Measurements from ENCODE around the gene IRGQ. TPM values are rescaled to one million over a fixed set of nuclear protein-coding genes. Genes with fewer than 3 reads are reported as not detected.
"Not testable (repeated sequence)": the region's sequence is repeated elsewhere in the genome, so short reads cannot be mapped to it uniquely, and the experiment has no call there.

IRGQ gene
- total RNA-seq, 1 donor from 2014 or later: 48.6 TPM

DNA sequence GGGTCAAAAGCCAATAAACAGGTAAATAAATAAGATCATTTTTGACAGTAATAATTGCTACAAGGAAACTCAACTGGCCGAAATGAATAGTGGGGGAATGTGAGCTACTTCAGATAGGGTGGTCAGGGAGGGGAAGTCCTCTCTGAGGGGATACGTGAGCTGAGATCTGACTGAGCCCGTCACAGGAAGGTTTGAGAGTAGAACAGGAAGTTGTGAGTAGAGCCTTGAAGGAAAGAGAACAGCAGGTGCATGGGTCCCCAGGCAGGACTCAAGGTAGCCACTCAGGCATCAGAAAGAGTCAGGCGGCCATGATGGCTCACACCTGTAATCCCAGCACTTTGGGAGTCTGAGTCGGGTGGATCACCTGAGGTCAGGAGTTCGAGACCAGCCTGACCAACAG is 6.3 kb downstream of the IRGQ start:
- no peaks in the 10 kb centered on the region for H3K9me3 Mint-ChIP-seq (ENCODE audit: unreplicated experiment)
- TF ChIP-seq, protein P1, sequence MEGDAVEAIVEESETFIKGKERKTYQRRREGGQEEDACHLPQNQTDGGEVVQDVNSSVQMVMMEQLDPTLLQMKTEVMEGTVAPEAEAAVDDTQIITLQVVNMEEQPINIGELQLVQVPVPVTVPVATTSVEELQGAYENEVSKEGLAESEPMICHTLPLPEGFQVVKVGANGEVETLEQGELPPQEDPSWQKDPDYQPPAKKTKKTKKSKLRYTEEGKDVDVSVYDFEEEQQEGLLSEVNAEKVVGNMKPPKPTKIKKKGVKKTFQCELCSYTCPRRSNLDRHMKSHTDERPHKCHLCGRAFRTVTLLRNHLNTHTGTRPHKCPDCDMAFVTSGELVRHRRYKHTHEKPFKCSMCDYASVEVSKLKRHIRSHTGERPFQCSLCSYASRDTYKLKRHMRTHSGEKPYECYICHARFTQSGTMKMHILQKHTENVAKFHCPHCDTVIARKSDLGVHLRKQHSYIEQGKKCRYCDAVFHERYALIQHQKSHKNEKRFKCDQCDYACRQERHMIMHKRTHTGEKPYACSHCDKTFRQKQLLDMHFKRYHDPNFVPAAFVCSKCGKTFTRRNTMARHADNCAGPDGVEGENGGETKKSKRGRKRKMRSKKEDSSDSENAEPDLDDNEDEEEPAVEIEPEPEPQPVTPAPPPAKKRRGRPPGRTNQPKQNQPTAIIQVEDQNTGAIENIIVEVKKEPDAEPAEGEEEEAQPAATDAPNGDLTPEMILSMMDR (IDR thresholded peaks at IDR 0.05; ENCODE audit: unreplicated experiment): no peak
- H3K4me1 Mint-ChIP-seq (ENCODE audit: unreplicated experiment): peaks cover 10% of the 10 kb centered on the region
- H3K4me3 Mint-ChIP-seq (ENCODE audit: unreplicated experiment): peak overlapping the region; percentile 58
- peaks cover 29% of the 10 kb centered on the region for H3K36me3 Mint-ChIP-seq (ENCODE audit: low read depth, unreplicated experiment)
- peaks cover 11% of the 10 kb centered on the region for H3K27me3 Mint-ChIP-seq (ENCODE audit: unreplicated experiment)
- no peak overlapping the region for H3K27ac Mint-ChIP-seq (ENCODE audit: unreplicated experiment)
- DNase-seq (ENCODE audit: low spot score): no peak

DNA sequence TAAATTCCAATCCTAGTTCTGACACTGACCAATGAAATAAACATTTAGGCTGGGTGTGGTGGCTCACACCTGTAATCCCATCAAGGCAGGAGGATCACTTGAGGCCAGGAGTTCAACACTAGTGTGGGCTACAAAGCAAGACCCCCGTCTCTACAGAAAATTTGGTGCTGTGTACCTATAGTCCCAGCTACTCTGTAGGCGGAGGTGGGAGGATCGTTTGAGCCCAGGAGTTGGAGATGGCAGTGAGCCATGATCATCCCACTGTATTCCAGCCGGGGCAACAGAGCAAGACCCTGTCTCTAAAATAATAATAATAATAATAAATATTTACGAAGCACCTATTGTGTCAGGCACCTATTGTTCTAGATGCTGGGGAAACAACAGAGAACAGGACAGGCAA is 6.7 kb downstream of the IRGQ start:
- TF ChIP-seq, protein P1 (IDR thresholded peaks at IDR 0.05; ENCODE audit: unreplicated experiment): no peak
- H3K4me3 Mint-ChIP-seq (ENCODE audit: unreplicated experiment): no peak overlapping the region
- H3K4me1 Mint-ChIP-seq (ENCODE audit: unreplicated experiment): peaks cover 10% of the 10 kb centered on the region
- no peak for DNase-seq (ENCODE audit: low spot score)
- peaks cover 29% of the 10 kb centered on the region for H3K36me3 Mint-ChIP-seq (ENCODE audit: low read depth, unreplicated experiment)
- H3K27ac Mint-ChIP-seq (ENCODE audit: unreplicated experiment): no peak overlapping the region
- H3K27me3 Mint-ChIP-seq (ENCODE audit: unreplicated experiment): peaks cover 12% of the 10 kb centered on the region
- no peaks in the 10 kb centered on the region for H3K9me3 Mint-ChIP-seq (ENCODE audit: unreplicated experiment)

DNA sequence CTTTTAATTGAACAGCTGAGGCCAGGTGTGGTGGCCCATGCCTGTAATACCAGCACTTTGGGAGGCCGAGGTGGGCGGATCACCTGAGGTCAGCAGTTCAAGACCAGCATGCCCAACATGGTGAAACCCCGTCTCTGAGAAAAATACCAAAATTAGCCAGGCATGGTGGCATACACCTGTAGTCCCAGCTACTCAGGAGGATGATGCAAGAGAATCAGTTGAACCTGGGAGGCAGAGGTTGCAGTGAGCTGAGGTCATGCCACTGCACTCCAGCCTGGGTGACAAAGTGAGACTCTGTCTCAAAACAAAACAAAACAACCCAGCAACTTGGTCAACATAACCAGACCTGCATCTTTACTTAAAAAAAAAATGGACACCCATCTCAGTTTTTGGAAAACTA is 8.9 kb downstream of the IRGQ start:
- peaks cover 17% of the 10 kb centered on the region for H3K36me3 Mint-ChIP-seq (ENCODE audit: low read depth, unreplicated experiment)
- peaks cover 10% of the 10 kb centered on the region for H3K27me3 Mint-ChIP-seq (ENCODE audit: unreplicated experiment)
- H3K27ac Mint-ChIP-seq (ENCODE audit: unreplicated experiment): not testable (repeated sequence)

DNA sequence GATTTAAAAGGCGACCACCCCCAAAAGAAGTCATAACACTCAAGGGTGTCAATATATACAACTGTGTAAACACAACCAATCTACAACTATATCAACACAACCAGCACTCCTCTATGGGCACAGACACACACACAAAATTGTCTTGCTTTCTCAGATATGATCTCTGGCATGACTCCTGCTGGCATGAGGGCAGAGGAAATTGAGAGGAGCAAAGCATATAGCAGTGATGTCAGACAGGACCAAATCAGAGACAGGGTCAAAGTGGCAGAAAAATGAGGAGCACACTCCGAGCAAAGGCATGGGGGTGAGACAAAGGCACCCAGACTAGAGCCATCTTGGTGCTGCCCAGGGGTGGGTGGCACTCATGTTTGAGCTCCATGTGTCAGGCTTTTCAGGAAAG is 9.6 kb downstream of the IRGQ start:
- Mint-ChIP-seq H3K27me3 (ENCODE audit: unreplicated experiment) (peaks cover 10% of the 10 kb centered on the region), H3K4me1 (ENCODE audit: unreplicated experiment) (peaks cover 6% of the 10 kb centered on the region)
- TF ChIP-seq, protein P1 (IDR thresholded peaks at IDR 0.05; ENCODE audit: unreplicated experiment): no peak

More for the DNA sequence above, 8.9 kb downstream of the IRGQ start:
- H3K4me3 Mint-ChIP-seq (ENCODE audit: unreplicated experiment); H3K4me1 Mint-ChIP-seq (ENCODE audit: unreplicated experiment); H3K9me3 Mint-ChIP-seq (ENCODE audit: unreplicated experiment); DNase-seq (ENCODE audit: low spot score): not testable (repeated sequence)

DNA sequence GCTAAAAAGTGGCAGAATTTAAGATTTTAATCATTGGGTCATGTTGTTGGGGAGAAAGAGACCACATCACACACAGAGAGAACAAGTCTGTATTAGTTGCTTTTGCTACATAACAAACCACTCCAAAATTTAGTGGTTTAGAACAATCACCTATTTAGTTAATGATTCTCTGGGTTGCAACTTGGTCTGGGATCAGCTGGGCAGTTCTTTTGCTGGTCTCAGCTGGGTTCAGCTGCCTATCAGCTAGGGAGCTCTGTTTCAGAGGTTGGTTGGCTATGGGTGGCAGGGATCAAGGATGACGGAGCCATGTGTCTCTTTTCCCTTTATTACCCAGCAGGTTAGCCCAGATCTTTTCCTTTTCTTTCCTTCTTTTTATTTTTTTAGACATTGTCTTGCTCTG is 11.4 kb downstream of the IRGQ start:
- Mint-ChIP-seq H3K27me3 (ENCODE audit: unreplicated experiment) (peaks cover 5% of the 10 kb centered on the region), H3K27ac (ENCODE audit: unreplicated experiment) (no peak overlapping the region), H3K9me3 (ENCODE audit: unreplicated experiment) (no peaks in the 10 kb centered on the region)

More for the DNA sequence above, 9.6 kb downstream of the IRGQ start:
- no peaks in the 10 kb centered on the region for H3K9me3 Mint-ChIP-seq (ENCODE audit: unreplicated experiment)
- H3K27ac Mint-ChIP-seq (ENCODE audit: unreplicated experiment): no peak overlapping the region
- peak overlapping the region; percentile 65 for H3K4me3 Mint-ChIP-seq (ENCODE audit: unreplicated experiment)
- peaks cover 17% of the 10 kb centered on the region for H3K36me3 Mint-ChIP-seq (ENCODE audit: low read depth, unreplicated experiment)
- no peak for DNase-seq (ENCODE audit: low spot score)

More for the DNA sequence above, 11.4 kb downstream of the IRGQ start:
- H3K36me3 Mint-ChIP-seq (ENCODE audit: low read depth, unreplicated experiment): peaks cover 12% of the 10 kb centered on the region
- TF ChIP-seq, protein P1 (IDR thresholded peaks at IDR 0.05; ENCODE audit: unreplicated experiment): no peak
- no peak for DNase-seq (ENCODE audit: low spot score)
- H3K4me1 Mint-ChIP-seq (ENCODE audit: unreplicated experiment): peaks cover 11% of the 10 kb centered on the region
- H3K4me3 Mint-ChIP-seq (ENCODE audit: unreplicated experiment): no peak overlapping the region

Data from endothelial cell (in vitro differentiated cells).